HG02970 (cell line): Measurements from ENCODE around the gene RPL26.
"Not testable (repeated sequence)": the region's sequence is repeated elsewhere in the genome, so short reads cannot be mapped to it uniquely, and the experiment has no call there.

Experiments
- ATAC-seq: cut with Tn5 transposase; IDR thresholded peaks from one replicate; pipeline ENCODE4 v1.9.1; 2021; ENCODE audit warnings: mild to moderate bottlenecking, moderate library complexity, moderate number of reproducible peaks; ENCODE audit not compliant: unreplicated experiment, low FRiP score

Gene RPL26

GRCh38 chr17:8369944-8370343 is 13.0 kb downstream of the RPL26 start:
- ATAC-seq: no peak

DNA sequence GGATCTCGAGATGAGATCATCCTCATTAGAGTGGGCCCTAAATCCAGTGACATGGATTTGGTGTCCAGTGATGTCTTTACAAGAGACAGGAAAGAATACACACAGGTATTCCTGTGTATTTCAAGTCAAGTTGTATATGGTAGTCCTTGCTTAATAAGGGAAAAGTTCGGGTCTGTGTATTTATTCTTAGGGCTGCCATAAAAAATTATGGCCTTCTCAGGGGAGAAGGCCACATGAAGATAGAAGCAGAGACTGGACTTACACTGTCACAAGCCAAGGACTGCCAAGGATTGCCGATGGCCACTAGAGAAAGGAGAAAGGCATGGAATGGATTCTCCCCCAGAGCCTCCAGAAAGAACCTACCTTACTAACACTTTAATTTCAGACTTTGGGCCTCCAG is 14.8 kb downstream of the RPL26 start:
- no peak for ATAC-seq

- ATAC-seq: no peak
Observed at GRCh38 chr17:8366231-8366630, 16.8 kb downstream of the RPL26 start.

GRCh38 chr17:8365143-8365542 is 17.9 kb downstream of the RPL26 start:
- no peak for ATAC-seq

DNA sequence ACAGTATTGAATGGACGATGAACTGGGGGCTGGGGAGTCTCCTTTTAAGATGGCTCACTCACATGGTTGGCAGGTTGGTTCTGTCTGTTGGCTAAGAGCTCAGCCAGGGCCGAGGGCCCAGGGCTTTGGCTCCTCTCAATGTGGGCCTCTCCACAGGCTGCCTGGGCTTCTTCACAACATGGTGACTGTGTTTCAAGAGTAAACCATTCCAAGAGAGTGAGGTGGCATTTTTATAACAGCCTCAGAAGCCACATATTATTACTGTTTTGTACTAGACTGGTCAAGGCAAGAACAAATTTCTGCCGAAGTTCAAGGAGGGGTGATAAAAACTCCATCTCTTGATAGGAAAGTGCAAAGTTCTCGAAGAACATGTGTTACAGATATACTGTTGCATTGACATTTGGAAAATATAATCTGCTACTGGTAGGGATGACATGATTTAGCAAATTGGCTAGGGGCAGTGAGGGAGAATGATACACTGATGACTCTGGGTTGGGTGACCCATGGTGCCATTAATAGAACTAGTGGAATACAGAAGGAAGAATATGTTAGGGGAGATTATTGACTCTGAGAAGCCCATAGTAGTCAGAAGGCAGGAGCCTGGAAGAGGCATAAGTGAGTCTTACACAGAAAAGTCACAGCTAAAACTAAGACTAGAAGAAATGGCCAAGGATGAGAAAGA is 20.2 kb downstream of the RPL26 start:
- no peak for ATAC-seq

- no peak for ATAC-seq
Observed at GRCh38 chr17:8360751-8361150, 22.2 kb downstream of the RPL26 start.

- ATAC-seq: no peak
Observed at GRCh38 chr17:8360260-8360659, 22.7 kb downstream of the RPL26 start.

GRCh38 chr17:8359769-8360168 is 23.2 kb downstream of the RPL26 start:
- ATAC-seq: no peak

- no peak for ATAC-seq
Observed at GRCh38 chr17:8357910-8358309, 25.1 kb downstream of the RPL26 start.

- no peak for ATAC-seq
Observed at GRCh38 chr17:8354236-8354635, 28.8 kb downstream of the RPL26 start.

DNA sequence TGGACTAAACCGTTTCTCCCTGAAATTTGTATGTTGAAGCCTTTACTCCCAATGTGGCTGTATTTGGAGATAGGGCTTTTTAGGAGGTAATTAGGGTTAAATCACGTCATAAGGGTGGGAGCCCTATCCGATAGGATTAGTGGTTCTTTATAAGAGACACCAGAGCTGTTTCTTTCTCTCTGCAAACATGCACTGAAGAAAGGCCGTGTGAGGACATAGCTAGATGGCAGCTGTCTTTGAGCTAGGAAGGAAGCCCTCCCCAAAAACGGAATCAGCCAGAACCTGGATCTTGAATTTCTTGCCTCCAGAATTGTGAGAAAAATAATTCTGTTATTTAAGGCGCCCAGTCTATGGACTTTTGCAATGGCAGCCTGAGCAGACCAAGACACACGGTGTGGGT is 29.3 kb downstream of the RPL26 start:
- no peak for ATAC-seq

DNA sequence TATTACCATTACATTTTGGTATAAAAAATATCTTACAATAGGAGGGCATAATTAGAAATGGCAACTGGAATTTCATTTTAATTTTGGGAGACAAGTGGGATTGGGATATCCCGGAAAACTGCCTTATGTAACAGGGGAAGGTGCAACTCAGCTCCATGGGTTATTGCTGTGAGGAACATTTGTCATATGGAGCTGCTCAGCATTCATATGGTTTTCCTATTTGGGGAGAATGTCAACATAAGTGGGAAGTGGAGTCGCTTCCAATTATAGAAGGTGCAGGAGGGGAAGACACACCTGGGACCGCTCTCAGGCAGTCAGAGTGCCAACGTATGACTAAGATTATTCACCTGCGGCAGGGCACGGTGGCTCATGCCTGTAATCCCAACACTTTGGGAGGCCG is 32.7 kb downstream of the RPL26 start:
- ATAC-seq: no peak

DNA sequence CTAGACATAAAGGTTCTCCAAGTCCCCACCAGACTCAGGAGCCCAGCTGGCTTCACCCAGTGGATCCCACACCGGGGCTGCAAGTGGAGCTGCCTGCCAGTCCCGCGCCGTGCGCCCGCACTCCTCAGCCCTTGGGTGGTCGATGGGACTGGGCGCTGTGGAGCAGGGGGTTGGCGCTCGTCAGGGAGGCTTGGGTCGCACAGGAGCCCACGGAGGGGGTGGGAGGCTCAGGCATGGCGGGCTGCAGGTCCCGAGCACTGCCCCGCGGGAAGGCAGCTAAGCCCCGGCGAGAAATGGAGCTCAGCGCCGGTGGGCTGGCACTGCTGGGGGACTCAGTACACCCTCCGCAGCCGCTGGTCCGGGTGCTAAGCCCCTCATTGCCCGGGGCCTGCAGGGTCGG is 36.0 kb downstream of the RPL26 start:
- not testable (repeated sequence) for ATAC-seq

DNA sequence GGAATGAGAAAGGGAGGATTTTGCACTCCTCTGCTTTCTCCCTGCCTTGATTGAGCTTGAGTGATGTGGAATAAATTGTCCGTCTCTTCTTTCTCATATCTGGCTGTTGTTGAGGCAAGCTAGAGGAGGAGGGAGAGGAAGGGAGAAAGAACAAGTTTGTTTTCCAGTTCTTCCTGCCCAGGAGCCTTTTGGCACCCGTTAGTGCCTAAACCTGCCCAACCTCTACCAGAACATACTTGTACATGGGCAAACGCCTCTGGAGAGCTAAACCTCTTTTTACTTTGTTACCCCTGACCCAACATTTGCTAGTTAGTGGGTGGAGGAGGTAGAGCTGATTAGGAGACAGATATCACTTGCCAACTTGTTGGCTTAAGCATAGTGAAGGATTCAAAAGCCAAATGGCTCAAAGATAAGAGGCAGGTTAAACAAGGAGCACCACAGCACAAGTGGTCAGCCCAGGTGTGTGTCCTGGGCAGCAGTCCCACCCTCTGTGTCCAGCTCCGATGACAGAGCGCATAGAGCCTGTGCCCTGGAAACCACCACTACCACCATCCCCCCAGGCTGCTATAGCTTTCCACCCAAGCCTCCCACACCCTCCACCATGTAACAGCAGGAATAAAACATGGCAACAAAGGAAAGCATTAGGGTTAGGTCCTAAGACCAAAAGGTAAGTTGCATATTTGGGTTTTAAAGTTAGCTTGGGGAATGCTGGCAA is 36.9 kb downstream of the RPL26 start:
- ATAC-seq: no peak

- ATAC-seq: no peak
Observed at GRCh38 chr17:8345052-8345690, 37.8 kb downstream of the RPL26 start.

- no peak for ATAC-seq
Observed at GRCh38 chr17:8341456-8341855, 41.5 kb downstream of the RPL26 start.

DNA sequence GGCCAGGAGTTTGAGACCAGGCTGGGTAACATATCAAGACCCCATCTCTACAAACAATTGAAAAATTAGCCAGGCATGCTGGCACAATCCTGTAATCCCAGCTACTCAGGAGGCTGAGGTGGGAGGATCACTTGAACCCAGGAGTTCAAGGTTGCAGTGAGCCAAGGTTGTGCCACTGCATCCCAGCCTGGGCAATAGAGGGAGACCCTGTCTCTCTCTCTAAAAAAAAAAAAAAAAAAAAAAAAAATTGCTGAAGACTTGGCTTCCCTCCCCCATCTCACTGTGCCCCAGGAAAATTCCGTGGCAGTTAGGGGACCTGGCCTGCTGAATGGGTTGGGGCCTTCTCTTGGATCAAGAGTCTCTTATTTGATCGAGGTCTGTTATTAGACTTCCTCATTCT is 43.5 kb downstream of the RPL26 start, which contains the start of gene ODF4:
Gene ODF4, plus strand, starts transcription at position 301 of the 400 bp plus-strand sequence. CDS start 212 bp downstream, outside the sequence.
- no peak for ATAC-seq

- no peak for ATAC-seq
Observed at GRCh38 chr17:8338753-8339140, 44.2 kb downstream of the RPL26 start.

GRCh38 chr17:8337802-8338752 is 44.9 kb downstream of the RPL26 start:
- ATAC-seq: no peak

DNA sequence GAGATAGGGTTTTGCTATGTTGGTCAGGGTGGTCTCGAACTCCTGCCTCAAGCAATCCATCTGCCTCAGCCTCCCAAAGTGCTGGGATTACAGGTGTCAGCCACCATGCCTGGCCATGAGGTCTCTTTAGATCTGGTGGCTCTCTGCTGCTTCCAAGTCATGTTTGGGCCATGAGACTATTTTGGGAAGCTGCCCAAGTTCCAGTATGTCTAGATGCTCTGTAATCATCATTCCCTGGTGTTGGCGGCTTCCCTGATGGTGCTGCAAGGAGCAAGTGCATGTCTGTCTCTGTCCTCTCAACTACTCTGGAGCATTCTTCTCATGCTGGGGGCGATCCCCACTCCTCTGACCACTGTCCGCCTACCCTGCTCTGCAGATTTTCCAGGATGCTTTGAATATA is 49.7 kb downstream of the RPL26 start:
- no peak for ATAC-seq

GRCh38 chr17:8332688-8333087 is 50.3 kb downstream of the RPL26 start:
- ATAC-seq: no peak
